Dermis blood vessel endothelial cell (primary cell): ENCODE measurements around the gene VRK2. TPM values are rescaled to one million over a fixed set of nuclear protein-coding genes. Genes with fewer than 3 reads are reported as not detected.
"Not testable (repeated sequence)": the region's sequence is repeated elsewhere in the genome, so short reads cannot be mapped to it uniquely, and the experiment has no call there.

Experiments
- DNase-seq: peaks from one replicate; pipeline ENCODE4 v3.0.0; 2010
- total RNA-seq: library from RNA; depleted of rRNA; stranded (reverse); fragments of >200 nt; gene quantifications from 2 replicates; pipeline ENCODE4 v1.2.3, GENCODE V29; 2014

VRK2 gene
- total RNA-seq, 1 donor from 2014 or later: 35.4 TPM

DNA sequence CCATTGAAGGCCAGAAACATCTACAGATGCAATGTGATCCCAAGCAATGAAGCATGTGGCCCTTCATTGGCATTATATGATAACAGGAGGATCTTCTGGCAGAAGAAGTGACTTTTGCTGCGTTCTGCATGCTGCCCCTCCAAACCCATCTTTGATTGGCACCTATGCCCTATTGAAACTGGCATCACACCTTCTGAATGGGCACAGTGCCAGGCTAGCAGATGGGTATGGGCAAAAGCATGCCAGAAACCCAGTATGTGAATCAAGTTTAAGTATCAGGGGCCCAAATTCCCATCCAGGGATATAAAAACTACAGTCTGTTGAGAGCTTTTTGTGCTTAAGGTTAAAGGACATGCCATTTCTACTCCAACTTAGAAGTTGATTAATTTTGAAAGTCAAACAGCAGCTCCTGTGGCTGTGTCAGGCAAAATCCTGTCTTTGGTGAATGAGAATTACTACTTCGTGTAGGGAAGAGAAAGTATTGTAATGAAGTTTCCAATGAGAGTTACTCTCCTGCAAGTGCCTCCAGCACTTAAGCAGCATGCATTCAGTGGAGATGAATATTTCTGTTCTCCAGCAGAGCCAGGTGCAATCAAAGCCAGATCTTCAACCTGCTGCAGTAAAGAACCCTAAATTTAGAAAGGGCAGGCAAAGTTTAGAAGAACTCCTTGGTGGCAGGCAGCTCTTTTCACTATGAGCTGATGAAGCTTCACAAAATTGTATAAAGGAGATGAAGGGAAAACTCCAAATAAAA is 8.6 kb downstream of the VRK2 start:
- no peak for DNase-seq

DNA sequence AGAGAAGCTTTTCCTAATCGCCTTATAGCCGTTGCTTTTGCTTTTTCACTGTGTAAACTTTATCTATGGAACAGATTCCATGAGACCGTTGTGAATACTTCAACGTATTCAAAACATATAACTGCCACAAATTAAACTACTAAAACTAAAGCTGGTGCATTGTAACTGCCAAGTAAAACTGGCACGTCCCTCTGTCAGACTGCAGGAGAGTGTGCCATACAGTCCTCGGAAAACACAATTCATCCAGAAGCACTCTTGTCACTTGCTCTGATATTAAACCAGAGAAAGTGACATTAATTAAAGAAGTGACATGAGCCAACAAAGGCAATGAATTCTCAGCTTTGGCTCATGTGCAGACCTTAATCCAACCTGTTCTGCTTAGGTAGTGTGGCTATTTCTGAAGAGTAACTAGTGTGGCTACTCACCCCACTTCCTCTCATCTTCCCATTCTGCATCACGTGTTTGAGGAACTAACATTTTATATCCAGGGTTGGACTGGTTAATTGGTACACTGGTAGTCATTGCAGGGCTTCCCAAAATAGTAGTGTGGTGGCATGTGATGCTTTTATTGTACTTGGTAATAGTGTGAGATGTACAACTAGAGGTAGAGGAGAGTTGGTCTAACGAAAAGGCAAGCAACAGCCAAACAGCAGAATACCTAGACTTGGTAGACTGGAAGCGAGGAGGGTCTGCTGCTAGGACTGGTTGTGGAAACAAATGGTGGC is 9.7 kb downstream of the VRK2 start:
- no peak for DNase-seq

DNA sequence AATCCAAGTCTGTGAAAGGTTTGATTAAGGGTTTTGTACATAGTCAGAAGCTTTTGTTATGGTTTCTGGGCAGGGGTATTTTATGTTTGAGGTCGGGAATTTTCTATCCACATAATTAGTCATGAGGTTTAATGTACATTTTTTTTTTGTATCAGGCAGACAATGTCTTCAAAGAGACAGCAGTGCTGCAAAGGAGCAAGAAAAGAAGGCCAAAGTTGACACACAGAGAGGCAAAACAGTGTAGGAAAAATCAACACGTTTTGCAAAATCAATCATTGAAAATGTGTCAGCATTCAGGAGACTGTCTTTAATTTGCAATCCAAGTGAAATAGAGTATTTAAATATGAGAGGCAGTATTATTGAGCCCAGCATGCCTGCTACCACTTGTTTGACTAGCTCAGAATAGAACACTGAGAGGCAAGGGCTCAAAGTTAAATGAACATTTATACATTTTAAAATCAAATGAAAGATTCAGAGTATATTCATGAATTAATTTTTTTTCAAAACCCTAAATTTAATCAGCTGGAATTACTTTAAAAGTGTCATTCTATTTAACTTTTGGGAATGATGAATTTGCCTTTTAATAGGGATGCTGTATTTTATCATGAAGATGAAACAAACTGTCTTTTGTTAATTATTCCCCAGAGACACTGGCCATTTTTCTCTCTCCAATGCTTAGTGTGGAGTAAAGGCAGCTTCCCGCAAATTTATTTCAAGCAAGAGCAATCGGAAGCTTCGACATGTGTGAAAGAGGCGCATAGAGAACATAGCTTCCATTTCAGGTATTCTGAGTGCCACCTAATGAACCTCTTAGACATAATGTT is 11.3 kb downstream of the VRK2 start:
- no peak for DNase-seq

DNA sequence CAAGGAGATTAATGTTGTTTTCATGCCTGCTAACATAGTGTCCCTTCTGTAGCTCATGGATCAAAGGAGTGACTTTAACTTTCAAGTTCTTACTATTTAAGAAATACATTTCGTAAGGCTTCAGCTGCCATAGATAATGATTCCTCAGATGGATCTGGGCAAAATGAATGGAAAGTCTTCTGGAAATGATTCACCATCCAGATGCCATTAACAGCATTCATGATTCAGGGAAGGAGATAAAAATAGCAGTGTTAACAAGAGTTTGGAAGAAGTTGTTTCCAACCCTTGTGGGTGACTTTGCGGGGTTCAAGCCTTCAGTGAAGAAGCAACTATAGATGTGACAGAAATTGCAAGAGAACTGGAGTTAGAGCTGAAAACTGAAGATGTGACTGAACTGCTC is 17.0 kb downstream of the VRK2 start:
- peak; percentile 46 for DNase-seq

DNA sequence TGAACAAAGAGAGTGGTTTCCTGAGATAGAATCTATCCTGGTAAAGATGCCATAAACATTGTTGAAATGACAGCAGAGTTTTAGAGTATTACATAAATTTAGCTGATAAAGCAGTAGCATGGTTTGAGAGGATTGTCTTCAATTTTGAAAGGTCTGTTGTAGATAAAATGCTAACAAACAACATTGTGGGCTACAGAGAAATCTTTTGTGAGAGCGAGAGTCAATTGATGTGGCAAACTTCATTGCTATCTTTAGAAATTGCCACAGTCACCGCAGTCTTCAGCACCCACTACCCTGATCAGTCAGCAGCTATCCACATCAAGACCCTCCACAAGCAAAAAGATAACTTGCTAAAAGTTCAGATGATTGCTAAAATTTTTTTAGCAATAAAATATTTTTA is 17.5 kb downstream of the VRK2 start:
- DNase-seq: no peak

DNA sequence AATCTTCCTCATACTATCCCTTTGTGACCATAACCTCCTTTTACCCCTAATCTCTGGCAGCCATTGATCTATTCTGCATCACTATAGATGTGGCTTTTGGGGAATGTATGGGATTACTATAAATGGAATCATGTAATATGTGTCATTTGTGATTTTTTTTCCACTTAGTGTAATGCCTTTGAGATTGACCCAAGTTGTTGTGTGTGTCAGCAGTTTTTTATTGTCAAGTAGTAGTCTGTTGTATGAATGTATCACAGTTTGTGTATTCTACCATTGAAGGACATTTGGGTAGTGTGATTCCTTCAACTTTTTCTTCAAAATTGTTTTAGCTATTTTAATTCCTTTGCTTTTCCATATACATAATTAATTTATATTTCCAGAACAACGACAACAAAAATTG is 18.6 kb downstream of the VRK2 start:
- no peak for DNase-seq

DNA sequence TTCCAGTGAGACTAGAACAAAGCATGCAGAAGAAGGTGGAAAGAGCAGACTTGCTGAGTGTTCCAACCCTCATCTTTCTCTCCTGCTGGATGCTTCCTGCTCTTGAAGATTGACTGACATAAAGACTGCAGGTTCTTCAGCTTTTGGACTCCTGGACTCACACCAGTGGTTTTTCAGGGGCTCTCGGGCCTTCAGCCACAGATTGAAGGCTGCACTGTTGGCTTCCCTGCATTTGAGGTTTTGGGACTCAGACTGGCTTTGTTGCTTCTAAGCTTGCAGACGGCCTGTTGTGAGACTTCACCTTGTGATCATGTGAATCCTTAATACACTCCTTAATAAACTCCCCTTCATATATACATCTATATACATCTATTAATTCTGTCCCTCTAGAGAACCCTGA is 20.4 kb downstream of the VRK2 start:
- no peak for DNase-seq

DNA sequence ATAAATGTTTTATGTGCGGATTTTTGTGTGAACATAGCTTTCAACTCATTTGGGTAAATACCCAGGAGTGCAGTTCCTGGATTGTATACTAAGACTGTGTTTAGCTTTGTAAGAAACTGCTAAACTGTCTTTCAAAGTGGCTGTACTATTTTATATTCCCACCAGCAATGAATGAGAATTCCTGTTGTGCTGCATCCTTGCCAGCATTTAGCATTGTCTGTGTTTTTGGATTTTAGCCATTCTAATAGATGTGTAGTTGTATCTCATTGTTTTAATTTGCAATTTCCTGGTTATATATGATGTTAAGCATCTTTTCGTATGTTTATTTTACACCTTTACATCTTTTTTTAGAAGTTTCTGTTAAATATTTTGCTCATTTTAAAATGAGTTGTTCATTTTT is 24.2 kb downstream of the VRK2 start:
- no peak for DNase-seq

DNA sequence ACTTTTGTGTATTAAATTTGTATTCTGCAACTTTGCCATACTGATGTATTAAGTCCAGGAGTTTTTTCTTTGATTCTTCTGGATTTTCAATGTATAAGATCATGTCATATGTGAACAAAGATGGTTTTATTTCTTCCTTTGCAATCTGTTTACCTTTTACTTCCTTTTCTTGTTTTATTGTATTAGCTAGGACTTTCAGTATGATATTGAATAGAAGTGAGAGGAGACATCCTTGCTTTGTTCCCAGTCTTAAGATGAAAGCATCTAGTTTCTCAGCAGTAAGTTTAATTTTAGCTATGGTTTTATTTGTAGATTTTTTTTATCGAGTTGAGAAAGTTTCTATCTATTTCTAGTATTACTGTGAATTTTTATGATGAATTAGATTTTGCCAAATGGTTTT is 25.5 kb downstream of the VRK2 start:
- no peak for DNase-seq

DNA sequence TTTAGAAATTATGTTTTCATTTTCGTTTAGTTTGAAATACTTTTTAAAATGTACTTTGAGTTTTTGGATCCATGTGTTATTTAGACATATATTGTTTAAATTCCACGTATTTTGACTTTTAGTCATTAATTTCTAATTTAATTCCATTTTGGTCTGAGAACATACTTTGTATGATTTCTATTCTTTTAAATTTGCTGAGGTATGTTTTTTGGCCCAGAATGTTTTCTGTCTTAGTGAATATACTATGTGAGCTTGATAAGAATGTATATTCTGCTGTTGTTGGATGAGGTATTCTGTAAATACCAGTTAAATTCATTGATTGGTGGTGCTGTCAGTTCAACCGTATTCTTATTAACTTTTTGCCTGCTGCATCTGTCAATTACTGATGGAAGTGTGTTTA is 26.4 kb downstream of the VRK2 start:
- DNase-seq: no peak

DNA sequence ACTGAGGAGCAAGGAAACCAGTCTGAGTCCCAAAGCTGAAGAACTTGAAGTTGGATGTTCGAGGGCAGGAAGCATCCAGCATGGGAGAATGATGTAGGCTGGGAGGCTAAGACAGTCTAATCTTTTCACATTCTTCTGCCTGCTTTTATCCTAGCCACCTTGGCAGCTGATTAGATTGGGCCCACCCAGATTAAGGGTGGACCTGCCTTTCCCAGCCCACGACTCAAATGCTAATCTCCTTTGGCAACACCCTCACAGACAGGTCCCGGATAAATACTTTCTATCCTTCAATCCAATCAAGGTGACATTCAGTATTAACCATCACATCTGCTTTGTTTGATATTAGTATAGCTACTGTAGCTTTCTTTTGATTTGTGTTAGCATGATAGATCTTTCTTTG is 27.1 kb downstream of the VRK2 start:
- no peak for DNase-seq

DNA sequence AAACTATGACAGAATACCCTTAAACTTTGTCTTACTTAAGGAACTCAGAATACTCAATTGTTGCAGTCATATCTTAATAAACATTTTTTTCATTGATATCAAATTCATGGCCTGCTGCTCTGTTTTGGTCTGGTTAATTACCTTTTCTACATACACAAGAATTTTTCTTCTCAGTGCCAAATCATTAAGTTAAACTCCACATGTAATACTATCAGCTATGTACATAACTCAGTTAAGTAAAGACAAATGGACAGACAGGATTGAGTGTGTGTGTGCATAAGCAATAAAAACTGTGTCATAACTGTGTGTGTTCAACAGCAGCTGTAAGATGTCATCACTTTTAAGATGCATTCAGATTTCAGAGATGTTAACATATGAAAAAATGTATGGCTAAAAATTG is 34.4 kb downstream of the VRK2 start:
- DNase-seq: no peak

DNA sequence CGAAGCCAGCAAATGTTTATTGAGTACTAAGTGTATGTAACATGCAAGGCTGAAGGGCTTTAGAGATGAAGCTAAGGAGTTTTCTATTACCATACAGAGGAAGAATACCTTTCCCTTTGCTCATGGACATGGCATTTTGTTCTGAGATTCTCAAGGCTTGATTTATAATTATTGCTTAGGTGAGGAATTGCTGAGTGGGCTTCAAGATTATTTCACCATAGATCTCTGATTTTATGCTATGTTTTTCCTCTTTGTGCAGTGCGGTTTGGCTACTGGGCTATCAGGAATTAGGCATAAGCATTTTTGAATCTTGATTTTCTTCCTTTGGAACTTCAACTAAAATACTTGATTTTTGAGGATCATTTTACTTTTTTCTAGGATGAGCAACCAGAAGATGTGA is 42.5 kb downstream of the VRK2 start:
- DNase-seq: no peak

DNA sequence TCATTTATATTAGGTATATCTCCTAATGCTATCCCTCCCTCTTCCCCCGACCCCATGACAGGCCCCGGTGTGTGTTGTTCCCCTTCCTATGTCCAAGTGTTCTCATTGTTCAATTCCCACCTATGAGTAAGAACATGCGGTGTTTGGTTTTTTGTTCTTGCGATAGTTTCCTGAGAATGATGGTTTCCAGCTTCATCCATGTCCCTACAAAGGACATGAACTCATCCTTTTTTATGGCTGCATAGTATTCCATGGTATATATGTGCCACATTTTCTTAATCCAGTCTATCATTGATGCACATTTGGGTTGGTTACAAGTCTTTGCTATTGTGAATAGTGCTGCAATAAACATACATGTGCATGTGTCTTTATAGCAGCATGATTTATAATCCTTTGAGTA is 46.2 kb downstream of the VRK2 start:
- DNase-seq: not testable (repeated sequence)

DNA sequence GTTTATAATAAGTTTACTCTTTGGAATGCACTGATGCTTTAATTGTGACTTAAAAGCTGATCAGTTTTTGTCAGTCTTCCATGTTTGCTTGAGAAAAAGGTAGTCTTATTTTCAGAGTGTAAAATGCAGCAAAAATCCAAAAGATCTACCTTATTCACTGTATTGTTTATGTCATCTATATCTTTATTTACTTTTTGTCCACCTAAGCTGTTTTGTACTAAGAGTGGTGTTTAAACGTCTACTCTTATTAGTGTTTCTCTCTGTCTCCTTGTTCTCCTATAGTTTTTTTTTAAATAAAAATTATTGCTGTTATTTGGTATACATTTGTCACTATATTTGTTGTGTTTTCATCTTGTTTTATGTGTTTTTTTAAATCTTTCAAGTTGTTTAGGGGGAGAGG is 50.4 kb downstream of the VRK2 start:
- no peak for DNase-seq

DNA sequence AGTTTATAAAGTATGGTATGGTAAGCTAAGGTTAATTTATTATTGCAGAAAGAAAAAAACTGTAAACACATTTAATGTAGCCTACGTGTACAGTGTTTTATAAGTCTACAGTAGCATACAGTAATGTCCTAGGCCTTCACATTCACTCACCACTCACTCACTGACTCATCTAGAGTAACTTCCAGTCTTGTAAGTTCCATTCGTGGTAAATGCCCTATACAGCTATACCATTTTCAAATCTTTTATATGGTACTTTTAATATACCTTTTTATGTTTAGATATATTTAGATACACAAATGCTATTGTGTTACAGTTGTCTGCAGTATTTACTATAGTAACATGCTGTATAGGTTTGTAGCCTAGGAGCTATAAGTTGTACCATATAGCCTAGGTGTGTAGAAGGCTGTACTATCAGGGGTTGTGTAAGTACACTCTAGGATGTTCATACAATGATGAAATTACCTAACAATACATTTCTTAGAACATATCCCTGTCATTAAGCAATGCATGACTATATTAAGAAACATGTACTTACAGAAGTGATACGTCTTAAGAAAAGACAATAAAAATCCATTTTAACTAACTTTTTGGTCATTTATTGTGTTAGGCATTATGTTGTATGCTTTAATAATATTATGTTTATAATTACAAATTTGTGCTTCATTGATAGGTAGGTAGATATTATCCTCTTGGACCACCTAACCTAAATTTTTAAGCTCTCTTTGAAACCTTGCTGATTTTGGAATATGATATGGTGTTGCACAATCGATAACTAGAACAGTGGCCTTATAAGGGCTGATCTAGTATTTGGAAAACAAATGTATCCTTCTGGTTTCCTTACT is 51.9 kb downstream of the VRK2 start:
- no peak for DNase-seq

DNA sequence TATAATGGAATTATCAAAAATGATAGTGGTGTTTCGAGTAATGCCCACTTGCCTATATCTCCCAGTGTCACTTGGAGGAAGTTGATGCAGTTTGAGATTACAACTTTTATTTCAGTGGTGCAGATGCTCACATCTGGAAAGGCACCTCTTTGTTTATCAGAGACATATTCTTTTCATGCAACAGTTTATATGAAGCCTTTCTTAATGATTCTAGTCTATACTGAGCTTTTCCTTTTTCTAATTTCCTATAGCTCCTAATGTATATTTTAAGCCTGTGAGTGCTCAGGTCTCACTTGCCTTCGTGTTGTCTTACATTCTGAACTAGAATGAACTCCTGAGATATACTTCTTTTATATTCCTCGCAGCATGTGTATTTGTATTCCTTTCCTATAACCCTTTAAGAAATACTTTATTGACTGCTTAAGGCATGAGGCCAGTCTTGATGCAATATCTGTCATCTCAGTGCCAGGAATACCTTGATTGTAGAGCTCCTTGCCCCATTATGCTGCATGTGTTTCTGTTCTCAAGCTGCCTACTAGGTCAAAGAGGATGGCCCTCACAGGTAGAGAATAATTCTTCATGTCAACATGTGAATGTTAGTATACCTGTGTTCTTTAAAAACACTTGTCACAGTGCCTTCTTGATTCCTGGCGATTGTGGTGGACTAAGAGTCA is 52.6 kb downstream of the VRK2 start:
- no peak for DNase-seq

DNA sequence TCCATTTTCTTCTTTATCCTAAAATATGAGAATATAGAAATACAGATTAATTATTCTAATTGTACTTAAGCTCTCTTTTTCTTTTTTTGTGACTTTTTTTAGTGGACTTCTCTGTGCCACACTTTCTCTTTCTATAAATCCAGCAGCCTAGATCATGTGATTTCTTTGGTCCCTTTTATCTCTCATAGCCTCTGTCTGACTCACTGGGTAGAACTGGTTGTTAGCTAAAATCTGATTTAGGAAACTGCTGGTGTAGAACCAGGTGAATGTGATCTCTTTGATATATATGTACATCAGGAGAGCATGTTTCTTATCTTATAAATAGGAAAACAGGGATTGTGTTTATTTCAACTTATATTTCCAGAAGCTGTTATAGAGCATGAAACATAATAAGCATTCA is 54.9 kb downstream of the VRK2 start:
- no peak for DNase-seq

DNA sequence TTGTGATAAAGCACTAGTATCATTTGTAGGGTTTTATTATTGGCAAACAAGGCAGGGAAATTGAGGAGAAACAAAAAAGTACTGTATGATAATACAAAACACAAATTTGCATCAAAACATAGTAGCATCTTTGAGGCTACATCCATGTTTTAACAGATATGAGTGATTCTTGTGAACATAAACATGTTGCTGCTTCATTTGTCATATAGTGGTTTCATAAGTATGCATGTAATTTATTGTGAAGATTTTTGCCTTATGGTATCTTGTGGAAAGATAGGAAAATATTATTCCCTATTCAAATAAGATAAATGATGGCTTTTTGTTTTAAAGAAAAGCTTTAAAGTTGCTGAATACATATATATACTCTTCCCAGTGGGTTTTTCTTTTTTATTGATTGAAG is 60.3 kb downstream of the VRK2 start:
- no peak for DNase-seq

DNA sequence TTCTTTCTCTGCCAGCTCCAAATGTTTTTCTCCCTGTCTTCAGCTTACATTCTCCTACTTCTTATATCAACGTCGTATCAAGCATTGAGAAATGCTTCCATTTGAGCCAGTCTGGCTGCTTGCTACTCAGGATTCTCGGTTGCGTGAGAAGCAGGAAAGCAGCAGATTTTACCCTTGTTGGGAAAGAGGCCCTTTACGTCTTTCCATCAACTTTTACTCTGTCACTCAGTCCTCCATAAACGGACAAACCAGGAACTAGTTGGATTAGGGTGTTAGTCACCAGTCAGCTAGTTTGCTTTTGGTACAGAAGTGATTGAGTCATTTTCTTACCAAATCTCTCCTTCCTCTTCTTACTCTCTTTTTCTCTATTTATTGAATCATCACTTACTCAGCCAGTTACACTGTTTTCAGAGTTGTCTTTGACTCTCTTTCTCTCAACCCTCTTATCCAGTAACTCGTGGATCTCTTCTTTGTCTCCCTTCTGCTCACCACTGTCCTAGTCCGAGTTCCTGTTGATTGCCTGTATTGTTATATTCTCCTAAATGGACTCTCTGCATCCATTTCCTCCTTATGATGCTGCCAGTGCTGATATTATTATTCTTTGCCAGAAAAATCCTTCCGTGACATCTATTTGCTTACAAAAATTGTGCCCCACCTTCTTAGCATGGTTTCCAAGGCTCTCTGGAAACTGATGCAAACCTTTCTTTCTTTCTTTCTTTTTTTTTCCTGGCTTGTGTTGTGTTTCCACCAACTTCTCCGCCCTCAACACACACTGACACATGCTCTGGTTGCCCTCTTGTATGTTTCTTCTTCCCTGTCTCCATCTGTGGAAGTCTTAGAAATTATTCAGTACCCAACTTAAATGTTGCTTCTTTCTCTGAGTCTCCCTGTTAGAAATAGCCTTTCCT is 61.5 kb downstream of the VRK2 start:
- peak; percentile 51 for DNase-seq

DNA sequence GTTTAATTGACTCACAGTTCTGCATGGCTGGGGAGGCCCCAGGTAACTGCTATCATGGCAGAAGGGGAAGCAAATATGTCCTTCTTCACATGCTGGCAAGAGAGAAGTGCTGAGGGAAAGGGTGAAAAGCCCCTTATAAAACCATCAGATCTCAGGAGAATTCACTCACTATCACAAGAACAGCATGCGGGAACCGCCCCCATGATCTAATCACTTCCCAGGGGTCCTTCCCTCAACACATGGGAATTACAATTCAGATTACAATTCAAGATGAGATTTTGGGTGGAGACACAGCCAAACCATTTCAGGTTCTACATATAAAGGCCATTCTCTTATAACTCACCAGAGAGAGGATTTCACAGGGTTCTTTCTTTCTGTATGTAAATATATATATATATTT is 62.9 kb downstream of the VRK2 start:
- DNase-seq: no peak
